ENCODE results near the gene PCBP4.

Gene PCBP4

GRCh38 chr3:51974277-51974962, 7.2 kb upstream of the PCBP4 start:
- Mint-ChIP-seq H3K27me3 (no peaks in the 10 kb centered on the region), H3K36me3 (no peaks in the 10 kb centered on the region), H3K27ac (peak overlapping the region; percentile 75), H3K4me3 (peak overlapping the region; percentile 100), H3K9me3 (no peaks in the 10 kb centered on the region), H3K4me1 (peaks cover 19% of the 10 kb centered on the region)
- ATAC-seq (ENCODE audit: low read depth) (peak; percentile 14), DNase-seq (ENCODE audit: low spot score in 2 of 2) (no peak)

DNA sequence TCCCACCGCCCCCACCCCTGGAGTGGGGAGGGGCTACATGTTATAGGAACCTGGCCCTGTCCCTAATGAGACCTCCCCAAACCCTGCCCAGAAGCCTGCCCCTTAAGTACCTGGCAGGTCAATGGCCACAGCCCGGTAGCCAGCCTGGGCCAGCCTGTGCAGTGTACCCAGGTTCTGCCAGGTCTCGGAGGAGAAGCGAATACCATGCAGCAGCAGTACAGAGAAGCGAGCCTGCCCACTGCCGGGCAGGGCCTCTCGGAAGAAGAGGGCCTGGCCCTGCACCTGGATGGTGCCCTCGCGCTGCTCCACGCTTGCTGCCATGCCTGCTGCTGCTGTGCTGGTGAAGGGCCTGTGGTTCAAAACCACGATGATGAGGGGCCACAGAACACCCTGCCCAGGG, 4.1 kb upstream of the PCBP4 start:
- Mint-ChIP-seq H3K27me3 (no peaks in the 10 kb centered on the region), H3K4me1 (peaks cover 25% of the 10 kb centered on the region), H3K9me3 (no peaks in the 10 kb centered on the region), H3K4me3 (peak overlapping the region; percentile 55), H3K27ac (no peak overlapping the region), H3K36me3 (no peaks in the 10 kb centered on the region)
- ATAC-seq (ENCODE audit: low read depth) (no peak), DNase-seq (ENCODE audit: low spot score in 2 of 2) (no peak)

DNA sequence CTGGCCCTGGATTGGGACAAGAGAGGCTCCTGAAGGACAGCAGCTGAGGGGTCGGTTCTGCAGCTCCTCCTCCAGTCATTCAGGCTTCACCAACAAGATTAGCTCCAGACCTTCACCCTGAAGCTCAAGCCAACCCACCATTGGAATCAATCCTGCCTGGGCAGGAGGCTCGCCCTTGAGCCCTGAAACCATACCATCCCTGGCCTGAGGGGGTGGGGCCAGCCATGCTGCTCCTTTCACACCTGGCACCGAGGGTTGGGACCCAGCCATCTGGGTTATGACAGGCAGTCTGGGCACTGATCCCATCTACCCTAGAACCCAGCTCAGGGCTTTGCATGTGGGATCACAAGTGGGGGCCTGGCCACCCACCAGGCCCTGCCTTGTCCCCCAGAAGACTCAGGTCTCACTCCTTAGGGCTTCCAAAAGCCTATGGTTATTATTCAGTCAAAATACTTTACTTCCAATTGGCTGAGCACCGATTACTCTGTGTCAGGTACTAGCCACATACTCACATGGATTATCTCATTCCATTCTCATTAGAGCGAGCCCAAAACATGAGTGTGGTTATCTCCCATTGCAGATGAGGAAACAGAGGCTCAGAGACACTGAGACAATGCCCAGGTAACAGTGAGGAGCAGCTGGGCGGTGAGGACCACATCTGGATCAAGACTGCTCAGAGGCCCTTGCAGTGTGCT, 3.5 kb upstream of the PCBP4 start:
- no peak overlapping the region for H3K27ac Mint-ChIP-seq
- ATAC-seq (ENCODE audit: low read depth), result no peak
- DNase-seq (ENCODE audit: low spot score in 2 of 2), result no peak
- no peaks in the 10 kb centered on the region for H3K27me3 Mint-ChIP-seq
- H3K36me3 Mint-ChIP-seq, result no peaks in the 10 kb centered on the region
- H3K9me3 Mint-ChIP-seq, result no peaks in the 10 kb centered on the region
- H3K4me1 Mint-ChIP-seq, result peaks cover 26% of the 10 kb centered on the region
- no peak overlapping the region for H3K4me3 Mint-ChIP-seq

- Mint-ChIP-seq H3K27me3 (no peaks in the 10 kb centered on the region), H3K9me3 (no peaks in the 10 kb centered on the region), H3K4me3 (no peak overlapping the region), H3K4me1 (peaks cover 27% of the 10 kb centered on the region), H3K36me3 (no peaks in the 10 kb centered on the region), H3K27ac (no peak overlapping the region)
- no peak for DNase-seq (ENCODE audit: low spot score in 2 of 2)
- ATAC-seq (ENCODE audit: low read depth), result no peak
These were observed 2.6 kb upstream of the PCBP4 start for GRCh38 chr3:51969841-51970240.

DNA sequence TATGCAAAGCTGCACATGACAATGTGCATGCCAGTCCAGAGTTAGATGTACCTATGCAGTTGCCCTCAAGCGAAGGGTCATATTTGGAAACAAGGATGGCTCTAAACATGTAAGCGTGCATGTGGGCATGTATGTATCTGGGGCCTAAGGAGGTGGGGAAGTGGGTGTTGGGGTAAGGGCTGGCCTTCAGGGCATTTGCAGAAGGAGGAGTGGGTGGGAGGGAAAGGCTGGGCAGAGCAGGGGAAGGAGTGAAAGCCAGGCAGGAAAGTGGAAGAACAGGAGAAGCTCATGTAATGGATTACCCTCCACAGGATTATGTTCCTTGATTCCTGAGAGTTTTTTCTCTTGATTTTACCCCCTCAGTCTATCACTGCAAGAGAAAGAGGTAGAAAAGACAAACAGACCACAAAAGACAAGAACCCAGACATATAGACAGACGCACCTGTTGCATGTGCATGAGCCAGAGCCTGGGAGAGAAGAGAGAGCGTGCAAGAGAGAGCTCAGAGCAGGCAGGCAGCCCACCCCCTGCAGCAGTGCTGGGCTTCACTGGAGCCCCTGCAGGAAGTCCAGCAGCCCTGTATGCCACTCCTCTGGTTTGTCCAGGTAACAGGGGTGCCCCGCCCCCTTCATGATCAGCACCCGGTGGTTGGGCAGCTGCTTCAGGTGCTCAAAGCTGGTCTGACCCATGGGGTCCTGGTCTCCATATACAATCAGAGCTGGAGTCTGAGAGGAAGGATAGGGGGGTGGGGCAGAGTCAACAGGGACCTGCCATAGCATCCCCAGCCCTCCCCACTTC, 1.8 kb upstream of the PCBP4 start:
- Mint-ChIP-seq H3K4me3 (peak overlapping the region; percentile 32), H3K4me1 (peaks cover 23% of the 10 kb centered on the region), H3K36me3 (no peaks in the 10 kb centered on the region), H3K27me3 (no peaks in the 10 kb centered on the region), H3K9me3 (no peaks in the 10 kb centered on the region), H3K27ac (no peak overlapping the region)
- ATAC-seq (ENCODE audit: low read depth) (no peak), DNase-seq (ENCODE audit: low spot score in 2 of 2) (no peak)

DNA sequence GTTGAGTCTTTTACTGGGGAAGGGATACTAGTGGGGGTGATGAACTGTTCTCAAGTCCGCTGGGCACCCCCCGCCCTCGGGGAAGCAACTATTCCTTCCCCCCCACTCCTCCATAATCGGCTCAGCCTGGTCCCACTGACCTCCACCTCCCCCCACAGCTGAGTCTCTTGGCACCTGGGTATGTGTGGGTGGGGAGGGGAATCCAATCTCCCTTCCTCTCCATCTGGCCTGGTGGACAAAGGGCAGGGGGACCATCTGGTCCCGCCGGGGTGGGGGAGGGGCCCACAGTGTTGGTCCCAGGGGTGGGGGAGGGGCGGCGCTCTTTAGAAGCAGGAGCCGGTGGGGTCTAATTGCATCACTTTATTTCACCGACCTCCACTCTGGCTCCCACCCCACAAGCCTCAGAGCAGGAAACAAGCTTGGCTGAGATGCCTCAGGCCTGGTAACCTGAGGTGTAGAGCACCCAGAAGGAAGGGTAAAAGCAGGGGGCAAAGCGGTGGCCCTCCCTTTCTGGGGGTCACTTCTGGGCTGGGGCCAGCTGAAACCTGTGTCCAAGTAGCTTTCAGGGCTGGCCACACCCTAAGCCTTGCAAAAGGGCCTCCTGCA, 1.0 kb upstream of the PCBP4 start:
- peak overlapping the region; percentile 83 for H3K27ac Mint-ChIP-seq
- H3K36me3 Mint-ChIP-seq, result no peaks in the 10 kb centered on the region
- peak overlapping the region; percentile 96 for H3K4me3 Mint-ChIP-seq
- H3K27me3 Mint-ChIP-seq, result no peaks in the 10 kb centered on the region
- peaks cover 22% of the 10 kb centered on the region for H3K4me1 Mint-ChIP-seq
- no peaks in the 10 kb centered on the region for H3K9me3 Mint-ChIP-seq
- no peak for ATAC-seq (ENCODE audit: low read depth)
- no peak for DNase-seq (ENCODE audit: low spot score in 2 of 2)

- Mint-ChIP-seq H3K27me3 (no peaks in the 10 kb centered on the region), H3K36me3 (no peaks in the 10 kb centered on the region), H3K4me1 (peaks cover 22% of the 10 kb centered on the region), H3K27ac (peak overlapping the region; percentile 50), H3K9me3 (no peaks in the 10 kb centered on the region), H3K4me3 (peak overlapping the region; percentile 86)
- ATAC-seq (ENCODE audit: low read depth) (peak; percentile 79), DNase-seq (ENCODE audit: low spot score in 2 of 2) (peak in 1 of 2 donors; percentile 44)
These were observed 301 bp downstream of the PCBP4 start for GRCh38 chr3:51966922-51967383.

DNA sequence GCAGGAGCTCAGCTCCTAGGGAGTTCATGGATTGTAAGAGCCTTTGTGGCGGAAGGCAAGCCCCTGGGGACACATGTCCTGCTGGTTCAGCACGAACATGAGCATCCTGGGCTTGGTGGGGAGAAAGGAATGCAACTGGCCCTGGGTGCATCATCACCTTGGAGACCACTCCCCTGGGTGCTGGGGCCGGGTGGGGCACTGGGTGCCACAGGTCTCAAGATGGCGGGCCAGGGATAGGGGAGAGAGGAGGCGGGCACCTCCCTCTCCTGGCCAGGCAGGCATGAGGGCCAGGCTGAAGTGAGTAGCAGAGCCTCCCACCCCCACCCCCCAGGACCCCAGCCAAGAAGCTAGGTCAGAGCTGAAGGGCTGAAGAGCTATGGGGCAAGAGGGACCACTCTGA, 768 bp downstream of the PCBP4 start:
- Mint-ChIP-seq H3K27me3 (no peaks in the 10 kb centered on the region), H3K9me3 (no peaks in the 10 kb centered on the region), H3K4me1 (peaks cover 22% of the 10 kb centered on the region), H3K4me3 (peak overlapping the region; percentile 86), H3K27ac (peak overlapping the region; percentile 50), H3K36me3 (no peaks in the 10 kb centered on the region)
- ATAC-seq (ENCODE audit: low read depth), result no peak
- no peak for DNase-seq (ENCODE audit: low spot score in 2 of 2)

DNA sequence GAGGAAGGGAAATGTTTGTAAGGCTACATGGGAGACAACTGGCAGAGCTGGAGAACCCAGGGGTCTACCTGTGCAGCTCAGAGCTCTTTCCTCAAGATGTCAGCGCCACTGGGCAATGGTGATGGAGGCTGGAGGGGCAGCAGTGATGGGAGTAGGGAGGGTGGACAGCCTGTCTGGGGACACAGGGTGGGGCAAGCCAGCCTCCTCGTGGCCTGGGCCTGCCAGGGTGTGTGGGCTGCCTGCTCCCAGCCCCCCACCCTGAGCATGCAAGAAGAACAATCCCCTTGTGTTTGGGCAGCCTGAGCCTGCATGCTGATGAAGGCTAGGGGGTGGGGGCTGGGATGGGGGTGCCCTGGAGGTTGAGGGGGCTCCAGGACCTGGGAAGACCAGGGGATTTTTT, 1.2 kb downstream of the PCBP4 start:
- Mint-ChIP-seq H3K4me1 (peaks cover 22% of the 10 kb centered on the region), H3K9me3 (no peaks in the 10 kb centered on the region), H3K27me3 (no peaks in the 10 kb centered on the region), H3K27ac (peak overlapping the region; percentile 50), H3K4me3 (peak overlapping the region; percentile 86), H3K36me3 (no peaks in the 10 kb centered on the region)
- DNase-seq (ENCODE audit: low spot score in 2 of 2) (no peak), ATAC-seq (ENCODE audit: low read depth) (no peak)

GRCh38 chr3:51964521-51964920, 2.7 kb downstream of the PCBP4 start:
- Mint-ChIP-seq H3K27me3 (no peaks in the 10 kb centered on the region), H3K4me3 (no peak overlapping the region), H3K36me3 (no peaks in the 10 kb centered on the region), H3K9me3 (no peaks in the 10 kb centered on the region), H3K27ac (no peak overlapping the region), H3K4me1 (peaks cover 22% of the 10 kb centered on the region)
- ATAC-seq (ENCODE audit: low read depth) (no peak), DNase-seq (ENCODE audit: low spot score in 2 of 2) (no peak)

DNA sequence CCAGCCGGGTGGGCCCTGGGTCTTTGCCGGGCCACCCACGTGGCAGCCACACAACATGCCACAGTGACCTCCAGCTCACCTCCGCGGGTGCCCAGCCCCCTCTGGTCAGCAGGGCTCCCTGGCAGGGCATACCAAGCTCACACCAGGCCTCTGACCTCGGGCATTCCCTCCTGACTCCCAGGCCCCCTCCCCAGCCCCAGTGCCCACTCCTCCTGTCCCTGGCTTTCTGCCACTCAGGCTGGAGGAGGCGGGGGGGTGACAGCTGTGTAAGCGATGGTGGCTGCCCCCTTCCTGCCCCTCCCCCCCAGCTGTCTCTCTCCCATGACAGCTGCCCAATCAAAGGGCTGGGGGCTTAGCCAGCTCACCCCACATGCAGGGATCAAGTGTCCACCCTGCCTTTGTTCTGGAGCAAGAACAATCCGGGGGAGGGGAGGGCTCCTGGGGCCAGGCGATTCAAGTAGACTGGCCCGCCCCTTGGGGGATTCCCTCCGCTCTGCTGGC, 3.3 kb downstream of the PCBP4 start:
- no peaks in the 10 kb centered on the region for H3K9me3 Mint-ChIP-seq
- DNase-seq (ENCODE audit: low spot score in 2 of 2) (no peak), ATAC-seq (ENCODE audit: low read depth) (no peak)
- no peak overlapping the region for H3K27ac Mint-ChIP-seq
- no peaks in the 10 kb centered on the region for H3K27me3 Mint-ChIP-seq
- H3K4me1 Mint-ChIP-seq, result peaks cover 20% of the 10 kb centered on the region
- H3K4me3 Mint-ChIP-seq, result no peak overlapping the region
- H3K36me3 Mint-ChIP-seq, result peaks cover 2% of the 10 kb centered on the region

- Mint-ChIP-seq H3K36me3 (peaks cover 5% of the 10 kb centered on the region), H3K27me3 (no peaks in the 10 kb centered on the region), H3K4me3 (no peak overlapping the region), H3K27ac (no peak overlapping the region), H3K9me3 (no peaks in the 10 kb centered on the region), H3K4me1 (peaks cover 16% of the 10 kb centered on the region)
- DNase-seq (ENCODE audit: low spot score in 2 of 2), result no peak
- no peak for ATAC-seq (ENCODE audit: low read depth)
These were observed 4.3 kb downstream of the PCBP4 start for GRCh38 chr3:51962854-51963530.
